WTC11 (cell line): ENCODE data around the gene TVP23A. TPM values are rescaled to one million over a fixed set of nuclear protein-coding genes. Genes with fewer than 3 reads are reported as not detected.
A peak's percentile ranks its signal among the peaks of the same experiment; 100 is the strongest.

Experiments
- ATAC-seq: fragments of 200-7000 bp; cut with Tn5 transposase; 2 replicates; pipeline ENCODE4 v1.10.0; 2021; ENCODE audit warnings: mild to moderate bottlenecking, moderate library complexity
- CTCF ChIA-PET: fragments of 300-600 bp; sonication (Branson Sonifier 250); formaldehyde crosslinking; loops from one replicate; lab custom pipeline; 2021; ENCODE audit warnings: antibody characterized with exemption; lab: Charles Lee
- POLR2A ChIA-PET: fragments of 350-600 bp; sonication (Branson Sonifier 250); formaldehyde crosslinking; loops from one replicate; lab custom pipeline; 2021; ENCODE audit warnings: antibody characterized with exemption; lab: Charles Lee
- DNase-seq: peaks from one replicate; pipeline ENCODE4 v3.0.0; 2021; ENCODE audit warnings: low spot score
- H3K27ac Mint-ChIP-seq: 2 replicates; pipeline ENCODE4 v1.8.0; 2021; ENCODE audit warnings: mixed read lengths
- H3K27me3 Mint-ChIP-seq: 2 replicates; pipeline ENCODE4 v1.8.0; 2021; ENCODE audit warnings: low read depth, mild to moderate bottlenecking, moderate library complexity, mixed read lengths
- H3K36me3 Mint-ChIP-seq: 2 replicates; pipeline ENCODE4 v1.8.0; 2021; ENCODE audit warnings: mixed read lengths
- H3K4me1 Mint-ChIP-seq: 2 replicates; pipeline ENCODE4 v1.8.0; 2022; ENCODE audit warnings: mixed read lengths
- H3K4me3 Mint-ChIP-seq: 2 replicates; pipeline ENCODE4 v1.8.0; 2021; ENCODE audit warnings: mild to moderate bottlenecking, moderate library complexity, mixed read lengths
- H3K9me3 Mint-ChIP-seq: 2 replicates; pipeline ENCODE4 v1.8.0; 2021; ENCODE audit warnings: mixed read lengths
- ATF1 ChIP-seq: sonication (generic); formaldehyde crosslinking; IDR thresholded peaks from 2 replicates; pipeline ENCODE4 v1.8.1; 2023; ENCODE audit warnings: mild to moderate bottlenecking, moderate library complexity, missing genetic modification reagents
- CBFB ChIP-seq: sonication (generic); formaldehyde crosslinking; IDR thresholded peaks from 2 replicates; pipeline ENCODE4 v1.8.1; 2022; ENCODE audit warnings: mild to moderate bottlenecking, low read depth, missing genetic modification reagents
- EMX1 ChIP-seq: fragments of 250-450 bp; sonication (Bioruptor Pico); IDR thresholded peaks from 2 replicates; pipeline ENCODE4 v1.8.0; 2021; ENCODE audit warnings: mild to moderate bottlenecking
- ETV6 ChIP-seq: sonication (generic); formaldehyde crosslinking; IDR thresholded peaks from 2 replicates; pipeline ENCODE4 v1.8.1; 2022; ENCODE audit warnings: mild to moderate bottlenecking, missing genetic modification reagents
- GABPB1 ChIP-seq: sonication (generic); formaldehyde crosslinking; IDR thresholded peaks from 2 replicates; pipeline ENCODE4 v1.8.1; 2023; ENCODE audit warnings: mild to moderate bottlenecking, missing genetic modification reagents
- GTF2I ChIP-seq: fragments of 250-450 bp; sonication (Bioruptor Pico); conservative IDR thresholded peaks from 2 replicates; pipeline ENCODE4 v1.4.0; 2021; ENCODE audit warnings: mild to moderate bottlenecking
- KAT7 ChIP-seq: sonication (generic); formaldehyde crosslinking; IDR thresholded peaks from 2 replicates; pipeline ENCODE4 v1.8.1; 2023; ENCODE audit warnings: missing genetic modification reagents, mild to moderate bottlenecking, borderline replicate concordance
- NFE2L1 ChIP-seq: sonication (generic); formaldehyde crosslinking; IDR thresholded peaks from 2 replicates; pipeline ENCODE4 v1.8.1; 2023; ENCODE audit warnings: missing genetic modification reagents
- NR2C2 ChIP-seq: sonication (generic); formaldehyde crosslinking; IDR thresholded peaks from 2 replicates; pipeline ENCODE4 v1.8.0; 2022; ENCODE audit warnings: mild to moderate bottlenecking, missing genetic modification reagents
- NR3C1 ChIP-seq: sonication (generic); formaldehyde crosslinking; conservative IDR thresholded peaks from 2 replicates; pipeline ENCODE4 v1.8.1; 2023; ENCODE audit warnings: low read depth, mild to moderate bottlenecking, missing genetic modification reagents
- RORB ChIP-seq: fragments of 250-450 bp; sonication (Bioruptor Pico); IDR thresholded peaks from 2 replicates; pipeline ENCODE4 v1.9.0; 2021; ENCODE audit warnings: mild to moderate bottlenecking
- SMAD3 ChIP-seq: sonication (generic); formaldehyde crosslinking; IDR thresholded peaks from 2 replicates; pipeline ENCODE4 v1.8.0; 2022; ENCODE audit warnings: missing genetic modification reagents, mild to moderate bottlenecking, borderline replicate concordance
- SP1 ChIP-seq: sonication (generic); formaldehyde crosslinking; conservative IDR thresholded peaks from 2 replicates; pipeline ENCODE4 v1.8.1; 2022; ENCODE audit warnings: missing genetic modification reagents
- ZNF138 ChIP-seq: sonication (generic); formaldehyde crosslinking; conservative IDR thresholded peaks from 2 replicates; pipeline ENCODE4 v1.8.1; 2022; ENCODE audit warnings: mild to moderate bottlenecking, moderate library complexity, missing genetic modification reagents
- ZNF219 ChIP-seq: sonication (generic); formaldehyde crosslinking; IDR thresholded peaks from 2 replicates; pipeline ENCODE4 v1.8.0; 2023; ENCODE audit warnings: missing genetic modification reagents, mild to moderate bottlenecking, borderline replicate concordance
- ZNF317 ChIP-seq: sonication (generic); formaldehyde crosslinking; IDR thresholded peaks from 2 replicates; pipeline ENCODE4 v1.8.1; 2023; ENCODE audit warnings: low read depth, mild to moderate bottlenecking, moderate library complexity, missing genetic modification reagents, borderline replicate concordance
- ZNF416 ChIP-seq: fragments of 250-450 bp; sonication (Bioruptor Pico); IDR thresholded peaks from 2 replicates; pipeline ENCODE4 v1.9.0; 2021; ENCODE audit warnings: mild to moderate bottlenecking, inconsistent platforms
- ZNF423 ChIP-seq: fragments of 250-450 bp; sonication (Bioruptor Pico); IDR thresholded peaks from 2 replicates; pipeline ENCODE4 v2.1.2; 2022; ENCODE audit warnings: mild to moderate bottlenecking, moderate library complexity
- ZNF671 ChIP-seq: fragments of 250-450 bp; sonication (Bioruptor Pico); IDR thresholded peaks from 2 replicates; pipeline ENCODE4 v1.8.0; 2021; ENCODE audit warnings: mild to moderate bottlenecking
- total RNA-seq: library from RNA; stranded (reverse); gene quantifications from 3 replicates; pipeline ENCODE4 v1.2.3, GENCODE V29; 2021
- TF ChIP-seq, protein P1 (sequence below): sonication (generic); formaldehyde crosslinking; IDR thresholded peaks from 2 replicates; pipeline ENCODE4 v1.8.1; 2023; ENCODE audit warnings: mild to moderate bottlenecking, missing genetic modification reagents, moderate library complexity
- TF ChIP-seq, protein P2 (sequence below): sonication (generic); formaldehyde crosslinking; IDR thresholded peaks from 2 replicates; pipeline ENCODE4 v1.8.1; 2022; ENCODE audit warnings: low read depth, mild to moderate bottlenecking, moderate library complexity, missing genetic modification reagents, borderline replicate concordance
- TF ChIP-seq, protein P3 (sequence below): sonication (generic); formaldehyde crosslinking; IDR thresholded peaks from 2 replicates; pipeline ENCODE4 v1.8.0; 2022; ENCODE audit warnings: mild to moderate bottlenecking, missing genetic modification reagents
- TF ChIP-seq, protein P4 (sequence below): sonication (generic); formaldehyde crosslinking; IDR thresholded peaks from 2 replicates; pipeline ENCODE4 v1.8.0; 2022; ENCODE audit warnings: mild to moderate bottlenecking, missing genetic modification reagents
- TF ChIP-seq, protein P5 (sequence below): fragments of 200-600 bp; IDR thresholded peaks from 2 replicates; pipeline ENCODE4 v1.8.0; 2022; ENCODE audit warnings: antibody characterized with exemption

Gene TVP23A
- total RNA-seq, 1 experiment from 2014 or later, result 1.2 TPM

- ChIA-PET CTCF (interaction anchor here (1.5 kb wide), 1 partner anchor 83 kb away, joined by 3 read pairs; no protein-coding TSS in a partner anchor), POLR2A (no interaction called here)
- H3K4me1 Mint-ChIP-seq, result peaks cover 9% of the 10 kb centered on the region
- no peak for ATAC-seq
- H3K36me3 Mint-ChIP-seq, result no peaks in the 10 kb centered on the region
- TF ChIP-seq, protein P1, sequence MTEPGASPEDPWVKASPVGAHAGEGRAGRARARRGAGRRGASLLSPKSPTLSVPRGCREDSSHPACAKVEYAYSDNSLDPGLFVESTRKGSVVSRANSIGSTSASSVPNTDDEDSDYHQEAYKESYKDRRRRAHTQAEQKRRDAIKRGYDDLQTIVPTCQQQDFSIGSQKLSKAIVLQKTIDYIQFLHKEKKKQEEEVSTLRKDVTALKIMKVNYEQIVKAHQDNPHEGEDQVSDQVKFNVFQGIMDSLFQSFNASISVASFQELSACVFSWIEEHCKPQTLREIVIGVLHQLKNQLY (CRISPR knock-in tag), result no peak
- TF ChIP-seq NR3C1 (no peak), GTF2I (CRISPR knock-in tag) (peak; percentile 64; the same call in 1 of the 2 replicates), ZNF317 (no peak), ZNF423 (CRISPR knock-in tag) (no peak)
- no peak overlapping the region for H3K27ac Mint-ChIP-seq
- no peak for DNase-seq
- peaks cover 6% of the 10 kb centered on the region for H3K9me3 Mint-ChIP-seq
- H3K4me3 Mint-ChIP-seq, result no peak overlapping the region
- no peaks in the 10 kb centered on the region for H3K27me3 Mint-ChIP-seq
Measured at GRCh38 chr16:10836174-10836853, 17.7 kb upstream of the TVP23A start.

DNA sequence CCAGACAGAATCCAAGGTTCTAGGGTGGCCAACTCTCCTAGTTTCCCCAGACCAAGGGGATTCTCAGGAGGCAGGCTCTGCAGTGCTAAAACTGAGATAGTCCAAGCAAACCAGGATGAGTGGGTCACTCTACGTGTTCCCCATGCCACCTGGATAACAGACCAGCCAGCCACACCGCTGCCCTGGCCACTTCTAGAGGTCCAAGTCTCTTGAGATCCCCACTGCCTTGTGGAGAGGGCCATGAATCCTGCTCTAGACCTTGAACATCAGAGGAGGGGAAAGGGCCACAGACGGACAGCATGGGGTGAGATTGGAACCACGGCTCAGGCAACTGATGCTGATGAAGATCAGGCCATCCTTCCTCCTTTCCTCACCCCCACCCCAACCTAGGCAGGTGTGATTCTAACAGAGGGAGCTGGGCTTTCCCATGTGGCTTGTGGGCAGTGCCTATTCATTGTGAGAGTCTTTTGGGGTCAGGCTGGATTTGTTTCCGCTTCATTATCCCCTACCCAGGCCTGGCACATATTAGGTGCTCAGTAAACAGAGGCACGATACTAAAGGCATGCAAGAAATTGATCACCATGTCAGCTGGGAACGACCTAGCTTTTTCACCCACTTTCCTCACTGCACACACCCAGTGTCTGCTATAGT is 16.8 kb upstream of the TVP23A start:
- no peak for TF ChIP-seq GABPB1
- no peak for TF ChIP-seq SMAD3 (CRISPR knock-in tag)
- TF ChIP-seq NR3C1, result no peak
- no peak for TF ChIP-seq SP1
- TF ChIP-seq ZNF219 (CRISPR knock-in tag), result no peak
- TF ChIP-seq KAT7 (CRISPR knock-in tag), result no peak
- no peak for TF ChIP-seq ZNF138 (CRISPR knock-in tag)
- no peak for TF ChIP-seq ATF1 (CRISPR knock-in tag)
- TF ChIP-seq NFE2L1 (CRISPR knock-in tag), result no peak

GRCh38 chr16:10834766-10835165 is 16.2 kb upstream of the TVP23A start:
- Mint-ChIP-seq H3K4me3 (no peak overlapping the region), H3K27ac (no peak overlapping the region), H3K9me3 (peaks cover 6% of the 10 kb centered on the region), H3K36me3 (no peaks in the 10 kb centered on the region), H3K27me3 (no peaks in the 10 kb centered on the region), H3K4me1 (peaks cover 7% of the 10 kb centered on the region)
- ChIA-PET POLR2A (no interaction called here), CTCF (no interaction called here)
- TF ChIP-seq CBFB (CRISPR knock-in tag), result no peak
- TF ChIP-seq, protein P2, sequence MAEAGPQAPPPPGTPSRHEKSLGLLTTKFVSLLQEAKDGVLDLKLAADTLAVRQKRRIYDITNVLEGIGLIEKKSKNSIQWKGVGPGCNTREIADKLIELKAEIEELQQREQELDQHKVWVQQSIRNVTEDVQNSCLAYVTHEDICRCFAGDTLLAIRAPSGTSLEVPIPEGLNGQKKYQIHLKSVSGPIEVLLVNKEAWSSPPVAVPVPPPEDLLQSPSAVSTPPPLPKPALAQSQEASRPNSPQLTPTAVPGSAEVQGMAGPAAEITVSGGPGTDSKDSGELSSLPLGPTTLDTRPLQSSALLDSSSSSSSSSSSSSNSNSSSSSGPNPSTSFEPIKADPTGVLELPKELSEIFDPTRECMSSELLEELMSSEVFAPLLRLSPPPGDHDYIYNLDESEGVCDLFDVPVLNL (CRISPR knock-in tag), result no peak
- no peak for ATAC-seq
- DNase-seq, result no peak

More for the DNA sequence above, 16.8 kb upstream of the TVP23A start:
- ATAC-seq (no peak), DNase-seq (no peak)
- Mint-ChIP-seq H3K4me3 (no peak overlapping the region), H3K27ac (no peak overlapping the region), H3K27me3 (no peaks in the 10 kb centered on the region), H3K9me3 (peaks cover 6% of the 10 kb centered on the region), H3K4me1 (peaks cover 9% of the 10 kb centered on the region), H3K36me3 (no peaks in the 10 kb centered on the region)
- ChIA-PET CTCF (no interaction called here), POLR2A (no interaction called here)

- H3K27ac Mint-ChIP-seq, result no peak overlapping the region
- ChIA-PET CTCF (no interaction called here), POLR2A (no interaction called here)
- ATAC-seq (no peak), DNase-seq (no peak)
- H3K4me3 Mint-ChIP-seq, result no peak overlapping the region
- H3K9me3 Mint-ChIP-seq, result peaks cover 6% of the 10 kb centered on the region
- no peaks in the 10 kb centered on the region for H3K27me3 Mint-ChIP-seq
- H3K4me1 Mint-ChIP-seq, result peaks cover 1% of the 10 kb centered on the region
- H3K36me3 Mint-ChIP-seq, result no peaks in the 10 kb centered on the region
- TF ChIP-seq, protein P3, sequence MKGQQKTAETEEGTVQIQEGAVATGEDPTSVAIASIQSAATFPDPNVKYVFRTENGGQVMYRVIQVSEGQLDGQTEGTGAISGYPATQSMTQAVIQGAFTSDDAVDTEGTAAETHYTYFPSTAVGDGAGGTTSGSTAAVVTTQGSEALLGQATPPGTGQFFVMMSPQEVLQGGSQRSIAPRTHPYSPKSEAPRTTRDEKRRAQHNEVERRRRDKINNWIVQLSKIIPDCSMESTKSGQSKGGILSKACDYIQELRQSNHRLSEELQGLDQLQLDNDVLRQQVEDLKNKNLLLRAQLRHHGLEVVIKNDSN (CRISPR knock-in tag), result no peak
- TF ChIP-seq ZNF416 (no peak), EMX1 (CRISPR knock-in tag) (no peak), NFE2L1 (CRISPR knock-in tag) (no peak), ETV6 (CRISPR knock-in tag) (no peak), NR2C2 (no peak), ZNF671 (CRISPR knock-in tag) (no peak), RORB (CRISPR knock-in tag) (no peak)
- TF ChIP-seq, protein P2 (CRISPR knock-in tag), result no peak
- TF ChIP-seq, protein P4, sequence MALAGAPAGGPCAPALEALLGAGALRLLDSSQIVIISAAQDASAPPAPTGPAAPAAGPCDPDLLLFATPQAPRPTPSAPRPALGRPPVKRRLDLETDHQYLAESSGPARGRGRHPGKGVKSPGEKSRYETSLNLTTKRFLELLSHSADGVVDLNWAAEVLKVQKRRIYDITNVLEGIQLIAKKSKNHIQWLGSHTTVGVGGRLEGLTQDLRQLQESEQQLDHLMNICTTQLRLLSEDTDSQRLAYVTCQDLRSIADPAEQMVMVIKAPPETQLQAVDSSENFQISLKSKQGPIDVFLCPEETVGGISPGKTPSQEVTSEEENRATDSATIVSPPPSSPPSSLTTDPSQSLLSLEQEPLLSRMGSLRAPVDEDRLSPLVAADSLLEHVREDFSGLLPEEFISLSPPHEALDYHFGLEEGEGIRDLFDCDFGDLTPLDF, result no peak
- TF ChIP-seq, protein P5, sequence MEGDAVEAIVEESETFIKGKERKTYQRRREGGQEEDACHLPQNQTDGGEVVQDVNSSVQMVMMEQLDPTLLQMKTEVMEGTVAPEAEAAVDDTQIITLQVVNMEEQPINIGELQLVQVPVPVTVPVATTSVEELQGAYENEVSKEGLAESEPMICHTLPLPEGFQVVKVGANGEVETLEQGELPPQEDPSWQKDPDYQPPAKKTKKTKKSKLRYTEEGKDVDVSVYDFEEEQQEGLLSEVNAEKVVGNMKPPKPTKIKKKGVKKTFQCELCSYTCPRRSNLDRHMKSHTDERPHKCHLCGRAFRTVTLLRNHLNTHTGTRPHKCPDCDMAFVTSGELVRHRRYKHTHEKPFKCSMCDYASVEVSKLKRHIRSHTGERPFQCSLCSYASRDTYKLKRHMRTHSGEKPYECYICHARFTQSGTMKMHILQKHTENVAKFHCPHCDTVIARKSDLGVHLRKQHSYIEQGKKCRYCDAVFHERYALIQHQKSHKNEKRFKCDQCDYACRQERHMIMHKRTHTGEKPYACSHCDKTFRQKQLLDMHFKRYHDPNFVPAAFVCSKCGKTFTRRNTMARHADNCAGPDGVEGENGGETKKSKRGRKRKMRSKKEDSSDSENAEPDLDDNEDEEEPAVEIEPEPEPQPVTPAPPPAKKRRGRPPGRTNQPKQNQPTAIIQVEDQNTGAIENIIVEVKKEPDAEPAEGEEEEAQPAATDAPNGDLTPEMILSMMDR, result no peak
Measured at GRCh38 chr16:10834130-10834529, 15.5 kb upstream of the TVP23A start.
